Psoas muscle (tissue), 8 donors: ENCODE measurements around the gene USP48. TPM values are rescaled to one million over a fixed set of nuclear protein-coding genes. Genes with fewer than 3 reads are reported as not detected.
A peak's percentile ranks its signal among the peaks of the same experiment; 100 is the strongest.

Experiments used
- ATAC-seq, 4 donors: fragments of 200-7000 bp; cut with Tn5 transposase; one replicate each; pipeline ENCODE4 v1.9.1; 2020; ENCODE audit warnings: moderate library complexity in 3 of 4, mild to moderate bottlenecking in 2 of 4
- DNase-seq, 2 donors: peaks; one replicate each; pipeline ENCODE4 v3.0.0-alpha.2; 2020
- H3K27ac ChIP-seq: fragments of 200-600 bp; one replicate; pipeline ENCODE4 v1.8.0; 2022
- H3K27me3 ChIP-seq, 3 donors: fragments of 200-600 bp in 1 of 3; one replicate each; pipeline versions ENCODE4 v1.6.1 to v1.8.0; 2013 to 2022; ENCODE audit warnings: low read length in 2 of 3, mild to moderate bottlenecking in 2 of 3, moderate library complexity in 1 of 3; ENCODE audit not compliant: insufficient read depth in 3 of 3
- H3K36me3 ChIP-seq, 2 donors: fragments of 200-600 bp in 1 of 2; one replicate each; pipeline versions ENCODE4 v1.6.1 to v1.8.0; 2013 to 2022; ENCODE audit warnings: low read depth in 1 of 2, mild to moderate bottlenecking in 1 of 2, moderate library complexity in 1 of 2; ENCODE audit not compliant: insufficient read depth in 1 of 2
- H3K4me1 ChIP-seq: fragments of 200-600 bp; one replicate; pipeline ENCODE4 v1.8.0; 2022
- H3K4me3 ChIP-seq: fragments of 200-600 bp; one replicate; pipeline ENCODE4 v1.8.0; 2022; ENCODE audit warnings: mild to moderate bottlenecking
- H3K9me3 ChIP-seq: fragments of 200-600 bp; one replicate; pipeline ENCODE4 v1.8.0; 2022
- CTCF ChIP-seq: fragments of 200-600 bp; IDR thresholded peaks from one replicate; pipeline ENCODE4 v1.8.0; 2022; ENCODE audit warnings: antibody characterized with exemption
- WGBS, 3 donors: extraction: QIAGEN DNeasy Blood & Tissue Kit; methylation state at CpG; one replicate each; pipeline versions ENCODE4 v1.1.6 to v1.1.7; 2013; 5-methylcytosine and 5-hydroxymethylcytosine counted together
- intact Hi-C, 2 donors: fragments of 100-400 bp; cut with DNase I; formaldehyde crosslinking; loops; one replicate each; pipeline versions ENCODE4 v1.11.0 to v1.14.2; 2022
- polyA plus RNA-seq, 3 donors: library from polyadenylated mRNA; stranded (reverse); fragments of 200-250 nt; gene quantifications; one replicate each; pipeline ENCODE4 v1.2.3, GENCODE V29; 2013
- total RNA-seq, 4 donors: library from RNA; stranded (reverse); fragmentation: NEBNext Ultra II Directional in 2 of 4; extraction: Animal tissue kit (Norgen Biotek cat#: 25700) in 2 of 4; gene quantifications; one replicate each; pipeline versions ENCODE4 v1.2.1 to v1.2.4, GENCODE V29; 2021 to 2023
- donor health status: healthy with polysubstance abuse.
- donor health status: DM: no; HTN: no; CAD: no; lungs with moderate emphysema.
- donor health status: Bipolar disorder and iron deficiency.
- donor health status: healthy.
- donor health status: DM: yes; HTN: yes; CAD: no.
- donor health status: DM: no; HTN: no; CAD: no.
- donor health status: DM: no; HTN: no; CAD: no.
- donor health status: DM: yes; HTN: yes; CAD: no.

USP48 gene
- total and polyA plus RNA-seq, 7 donors: 9.7 to 35.9 (median 20.3) TPM

DNA sequence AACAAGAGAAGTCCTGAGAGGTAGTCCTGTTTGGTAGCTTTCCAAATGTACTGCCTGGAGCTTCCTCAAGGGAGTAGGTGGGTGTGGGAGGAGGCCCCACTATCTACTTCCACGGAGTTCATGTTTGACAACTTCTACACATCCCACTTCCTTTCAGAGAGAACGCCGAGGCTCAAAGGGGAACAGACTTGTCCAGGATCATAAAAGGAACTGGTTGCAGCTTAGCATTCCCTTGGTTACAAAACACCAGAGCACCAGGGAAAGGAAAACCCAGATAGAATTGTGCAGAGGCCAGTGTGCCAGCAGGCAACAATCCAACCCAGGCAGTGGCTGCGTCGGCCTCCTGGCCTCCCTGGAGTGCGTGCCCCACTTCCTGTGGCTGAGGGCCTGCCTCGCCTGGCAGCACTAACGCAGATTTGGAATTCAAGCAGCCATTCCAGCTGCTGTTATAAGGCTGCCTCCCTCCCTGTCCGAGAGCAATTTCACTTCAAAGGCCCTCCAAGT lies 109.6 kb downstream of the USP48 start:
- no peak for TF ChIP-seq CTCF
- intact Hi-C loops: no loop called here
- peaks cover 0 to 24% (median 22%) of the 10 kb centered on the region in 3 donors for H3K27me3 ChIP-seq
- H3K9me3 ChIP-seq: no peaks in the 10 kb centered on the region
- DNase-seq: peak; percentile 76 to 80
- no peak overlapping the region for H3K27ac ChIP-seq
- peak; percentile 60 to 75 (median 62) for ATAC-seq
- peaks cover 23% of the 10 kb centered on the region for H3K4me1 ChIP-seq
- 1 to 12% (median 9%) methylated on average over 9 of the region's 9 CpGs for WGBS, 3 donors
- H3K4me3 ChIP-seq: no peak overlapping the region
- peaks cover 0 to 8% of the 10 kb centered on the region in 2 donors for H3K36me3 ChIP-seq

GRCh38 chr1:21672478-21673276 lies 110.3 kb downstream of the USP48 start:
- ATAC-seq: peak in 1 of 4 donors; percentile 11
- intact Hi-C loops: no loop called here
- DNase-seq: no peak
- H3K4me3 ChIP-seq: no peak overlapping the region
- H3K27me3 ChIP-seq: peaks cover 0 to 31% (median 27%) of the 10 kb centered on the region in 3 donors
- peaks cover 0 to 5% of the 10 kb centered on the region in 2 donors for H3K36me3 ChIP-seq
- H3K27ac ChIP-seq: no peak overlapping the region
- no peaks in the 10 kb centered on the region for H3K9me3 ChIP-seq
- peaks cover 23% of the 10 kb centered on the region for H3K4me1 ChIP-seq
- 50 to 65% (median 53%) methylated on average over 10 of the region's 10 CpGs for WGBS, 3 donors
- no peak for TF ChIP-seq CTCF

DNA sequence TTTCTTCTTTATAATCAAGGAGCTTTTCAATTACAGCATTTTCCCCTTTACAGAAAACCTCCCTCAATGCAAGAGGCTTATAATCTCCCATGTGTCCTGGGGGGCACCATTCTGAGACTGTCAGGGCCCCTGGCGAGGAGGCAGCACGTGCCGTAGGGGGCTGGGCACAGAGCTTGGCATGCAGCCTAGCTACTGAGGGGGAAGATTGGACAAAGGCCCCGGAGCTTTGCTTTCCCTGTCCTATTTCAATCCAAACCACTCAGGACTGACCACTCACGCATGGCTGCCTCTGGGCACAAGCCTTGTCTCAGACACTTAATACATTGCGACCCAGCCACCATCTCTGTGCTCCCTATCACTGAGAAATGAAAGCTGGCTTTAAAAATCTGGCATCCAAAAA lies 111.0 kb downstream of the USP48 start:
- Histone ChIP-seq H3K4me1 (peaks cover 23% of the 10 kb centered on the region), H3K27ac (no peak overlapping the region), H3K36me3 (no peaks in the 10 kb centered on the region), H3K9me3 (no peaks in the 10 kb centered on the region), H3K4me3 (no peak overlapping the region), H3K27me3 (peaks cover 0 to 38% (median 31%) of the 10 kb centered on the region in 3 donors)
- WGBS, 3 donors: 19 to 29% (median 25%) methylated on average over 6 of the region's 6 CpGs
- DNase-seq (no peak), ATAC-seq (no peak)
- intact Hi-C loops: no loop called here
- TF ChIP-seq CTCF: no peak

- H3K27me3 ChIP-seq: peaks cover 0 to 45% (median 31%) of the 10 kb centered on the region in 3 donors
- TF ChIP-seq CTCF: no peak
- 49 to 56% (median 51%) methylated on average over 11 of the region's 11 CpGs for WGBS, 3 donors
- no peaks in the 10 kb centered on the region for H3K9me3 ChIP-seq
- H3K4me3 ChIP-seq: no peak overlapping the region
- peaks cover 23% of the 10 kb centered on the region for H3K4me1 ChIP-seq
- intact Hi-C loops: no loop called here
- ATAC-seq (no peak), DNase-seq (no peak)
- H3K36me3 ChIP-seq: no peaks in the 10 kb centered on the region
- no peak overlapping the region for H3K27ac ChIP-seq
Measured at GRCh38 chr1:21670956-21671902, 111.7 kb downstream of the USP48 start.
